Measurements from ENCODE around the gene ADGRL1.

Gene ADGRL1

DNA sequence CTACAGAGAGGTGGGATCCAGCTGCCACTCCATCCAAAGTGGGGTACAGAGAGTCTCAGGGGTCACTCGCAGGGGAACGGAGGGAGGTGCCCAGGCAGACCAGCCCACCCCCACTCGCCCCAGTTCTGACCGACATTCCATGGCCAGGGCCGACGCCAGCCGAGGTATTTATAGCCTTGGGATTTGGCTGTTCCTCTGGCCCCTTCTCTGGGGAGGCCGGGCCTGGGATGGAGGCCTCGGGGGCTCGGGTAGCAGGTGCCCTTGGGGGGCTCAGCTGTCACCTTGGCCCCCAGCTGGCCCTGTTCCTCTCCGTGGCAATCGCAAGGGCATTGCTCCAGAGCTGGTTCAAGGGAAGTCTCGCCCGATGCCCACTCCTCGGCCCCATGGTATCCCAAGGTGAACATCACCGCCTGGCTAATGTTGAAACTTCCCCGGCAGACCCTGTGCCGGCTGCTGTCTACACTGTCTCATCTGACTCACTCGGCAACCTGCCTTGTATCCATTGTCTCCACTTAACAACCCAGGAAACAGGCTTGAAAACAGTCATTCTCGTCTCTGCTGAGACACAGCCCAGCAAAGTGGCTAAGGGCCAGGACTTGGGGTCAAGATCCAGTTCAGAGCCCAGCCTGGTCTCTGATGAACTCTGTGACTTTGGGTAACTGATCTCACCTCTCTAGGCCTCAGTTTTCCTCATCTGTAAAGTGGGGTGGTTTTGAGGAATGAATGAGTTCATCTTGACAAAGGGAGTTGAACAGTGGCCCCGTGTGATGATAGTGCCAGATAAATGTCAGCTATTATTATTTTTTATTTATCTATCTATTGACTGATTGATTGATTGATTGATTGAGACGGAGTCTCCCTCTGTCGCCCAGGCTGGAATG lies 98.1 kb downstream of the ADGRL1 start:
- DNase-seq, result no peak

DNA sequence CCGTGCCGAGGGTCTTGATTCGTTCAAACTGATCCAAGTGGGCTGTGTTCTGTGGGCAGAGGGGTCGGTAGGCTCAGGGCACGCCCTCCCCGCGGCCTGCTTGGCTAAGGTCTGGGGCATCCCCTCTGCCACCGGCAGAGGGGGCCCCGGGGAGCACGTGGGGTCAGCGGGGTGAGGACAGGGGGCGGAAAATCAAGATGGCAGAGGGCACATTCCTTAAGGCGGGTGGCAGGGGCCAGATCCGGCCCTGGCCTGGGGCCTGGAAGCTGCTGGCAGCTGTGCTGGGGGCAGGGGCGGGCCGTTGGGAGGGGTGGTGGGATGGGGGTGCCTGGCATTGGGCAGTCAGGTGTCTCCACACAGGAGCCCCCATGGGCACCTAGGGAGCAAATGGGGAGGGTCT lies 99.1 kb downstream of the ADGRL1 start:
- no peak for DNase-seq

DNA sequence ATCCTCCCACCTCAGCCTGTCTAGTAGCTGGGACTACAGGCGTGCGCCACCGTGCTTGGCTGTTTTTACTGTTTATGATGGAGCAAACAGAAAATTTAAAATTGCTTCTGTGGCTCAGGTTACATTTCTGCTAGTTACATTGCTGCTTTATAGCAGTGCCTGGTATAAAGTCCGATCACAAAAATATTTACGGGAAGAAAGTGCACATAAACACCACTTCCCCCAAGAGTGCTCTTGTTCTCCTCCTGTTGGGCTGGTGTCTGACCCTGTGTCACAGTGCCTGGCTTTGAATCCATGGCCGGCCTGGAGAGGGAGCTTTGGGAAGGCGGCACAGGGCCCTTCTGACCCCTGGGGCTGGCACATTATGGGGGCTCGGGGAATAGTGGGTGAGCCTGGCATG lies 100.3 kb downstream of the ADGRL1 start:
- no peak for DNase-seq

DNA sequence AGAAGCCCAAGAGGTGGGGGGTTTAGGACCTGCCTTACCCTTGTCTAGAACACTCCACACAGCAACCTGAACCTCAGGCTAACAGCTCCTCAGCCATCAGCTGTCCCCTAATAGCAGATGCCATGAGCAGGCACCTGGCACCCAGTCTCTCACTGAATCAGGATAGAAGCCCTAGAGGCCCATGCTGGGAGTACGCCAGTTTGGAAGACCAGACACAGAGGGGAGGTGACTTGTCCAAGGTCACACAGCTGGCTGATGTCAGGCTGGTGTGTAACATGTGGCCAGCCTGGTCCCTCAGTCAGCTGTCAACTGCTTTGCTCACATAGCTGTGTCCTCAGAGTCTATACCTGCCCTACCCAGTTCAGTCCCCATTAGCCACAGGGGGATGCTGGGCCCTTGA lies 102.7 kb downstream of the ADGRL1 start:
- no peak for DNase-seq

DNA sequence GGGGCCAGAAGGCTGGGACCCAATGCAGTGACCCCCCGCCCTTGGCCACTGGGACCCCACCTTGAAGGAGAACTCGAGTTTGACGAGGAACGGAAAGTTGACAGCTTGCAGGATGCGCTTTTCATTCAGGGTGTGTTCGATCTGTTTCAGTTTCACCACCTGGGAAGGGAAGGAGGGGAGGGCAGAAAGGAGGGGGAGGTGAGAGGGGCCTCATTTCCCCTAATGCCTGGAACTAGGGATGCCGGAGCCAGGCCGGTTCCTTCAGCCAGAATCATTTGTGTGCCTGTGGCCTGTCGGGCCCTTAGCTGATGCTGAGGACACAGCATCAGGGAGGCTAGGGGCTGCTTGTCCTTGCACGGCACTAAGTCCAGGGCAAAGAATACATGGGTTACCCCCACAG lies 103.2 kb downstream of the ADGRL1 start:
- no peak for DNase-seq

DNA sequence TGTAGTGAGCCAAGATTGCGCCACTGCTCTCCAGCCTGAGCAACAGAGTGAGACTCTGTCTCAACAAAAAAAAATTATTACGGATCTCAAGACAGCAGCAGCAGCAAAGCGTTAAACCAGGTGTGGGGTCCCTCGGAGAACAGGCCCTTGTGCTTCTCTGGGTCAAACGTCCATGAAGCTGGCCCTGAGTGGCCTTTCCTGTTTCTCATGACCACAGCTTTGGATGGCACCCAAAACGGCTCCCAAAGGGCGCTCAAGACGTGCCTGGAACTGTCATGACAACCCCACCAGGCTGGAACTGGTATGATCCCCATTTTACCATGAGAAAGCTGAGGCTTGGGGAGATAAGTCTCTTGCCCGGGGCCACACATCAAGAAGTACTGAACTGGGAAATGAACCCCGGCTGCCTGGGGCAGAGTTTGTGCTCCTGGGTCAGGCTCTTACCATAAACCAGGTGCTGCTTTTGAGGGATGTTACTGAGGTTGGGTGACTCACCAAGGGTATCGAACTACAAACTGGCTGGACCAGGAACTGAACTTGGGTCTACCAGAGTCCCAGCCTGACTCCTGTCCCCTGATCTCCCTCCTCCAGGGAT lies 103.8 kb downstream of the ADGRL1 start:
- no peak for DNase-seq

DNA sequence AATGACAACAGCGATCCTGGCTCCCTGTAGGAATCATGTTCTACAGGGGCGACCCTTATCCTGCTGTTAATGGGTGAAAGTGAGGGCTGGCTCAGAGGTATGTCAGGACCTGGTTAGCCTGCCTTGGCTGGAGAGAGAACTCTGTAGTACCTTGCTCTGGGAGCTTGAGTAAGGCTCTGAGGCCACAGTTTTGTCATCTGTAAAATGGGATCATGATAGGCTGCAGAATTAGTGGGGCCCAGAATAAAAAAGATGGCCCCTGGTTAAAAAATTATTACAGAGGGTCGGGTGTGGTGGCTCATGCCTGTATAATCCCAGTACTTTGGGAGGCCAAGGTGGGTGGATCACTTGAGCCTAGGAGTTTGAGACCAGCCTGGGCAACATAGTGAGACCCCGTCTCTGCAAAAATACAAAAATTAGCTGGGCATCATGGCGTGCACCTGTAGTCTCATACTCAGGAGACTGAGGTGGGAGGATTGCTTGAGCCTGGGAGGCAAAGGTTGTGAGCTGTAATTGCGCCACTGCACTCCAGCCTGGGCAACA lies 104.9 kb downstream of the ADGRL1 start:
- no peak for DNase-seq
